Calu3 (cell line): ENCODE data around the gene GOLPH3L. TPM values are rescaled to one million over a fixed set of nuclear protein-coding genes. Genes with fewer than 3 reads are reported as not detected.

ENCODE experiments used
- BruUV-seq: library from RNA; stranded (reverse); fragments of 400-500 nt; replicated peaks from 2 replicates; lab custom pipeline; 2021; lab: Mats Ljungman, UMichigan
- CTCF ChIA-PET: fragments of 300-600 bp; sonication (Branson Sonifier 250); formaldehyde crosslinking; loops from one replicate; lab custom pipeline; 2022; ENCODE audit warnings: antibody characterized with exemption; lab: Charles Lee
- DNase-seq: peaks from one replicate; pipeline ENCODE4 v3.0.0; 2022
- H3K27ac Mint-ChIP-seq: one replicate; pipeline ENCODE4 v1.8.0; 2022; ENCODE audit warnings: mixed read lengths; ENCODE audit not compliant: unreplicated experiment
- H3K27me3 Mint-ChIP-seq: one replicate; pipeline ENCODE4 v1.8.0; 2022; ENCODE audit warnings: mixed read lengths; ENCODE audit not compliant: unreplicated experiment
- H3K36me3 Mint-ChIP-seq: one replicate; pipeline ENCODE4 v1.8.0; 2022; ENCODE audit warnings: mild to moderate bottlenecking, moderate library complexity, mixed read lengths; ENCODE audit not compliant: insufficient read depth, unreplicated experiment
- H3K4me1 Mint-ChIP-seq: one replicate; pipeline ENCODE4 v1.8.0; 2022; ENCODE audit warnings: mild to moderate bottlenecking, low read depth, mixed read lengths; ENCODE audit not compliant: unreplicated experiment
- H3K4me3 Mint-ChIP-seq: one replicate; pipeline ENCODE4 v1.8.0; 2022; ENCODE audit warnings: mild to moderate bottlenecking, low read depth, moderate library complexity, mixed read lengths; ENCODE audit not compliant: unreplicated experiment
- H3K9me3 Mint-ChIP-seq: one replicate; pipeline ENCODE4 v1.8.0; 2022; ENCODE audit warnings: low read depth, mixed read lengths; ENCODE audit not compliant: unreplicated experiment
- intact Hi-C: fragments of 100-400 bp; cut with micrococcal nuclease; formaldehyde crosslinking; loops from one replicate; pipeline ENCODE4 v1.10.0; 2022; ENCODE audit not compliant: unreplicated experiment
- total RNA-seq: library from RNA; stranded (reverse); gene quantifications from 2 replicates; pipeline ENCODE4 v1.2.3, GENCODE V29; 2022
- TF ChIP-seq, protein P1 (sequence below): fragments of 200-600 bp; IDR thresholded peaks from one replicate; pipeline ENCODE4 v1.8.0; 2022; ENCODE audit warnings: antibody characterized with exemption; ENCODE audit not compliant: unreplicated experiment

GOLPH3L gene
- total RNA-seq, 1 experiment from 2014 or later: 64.7 TPM

DNA sequence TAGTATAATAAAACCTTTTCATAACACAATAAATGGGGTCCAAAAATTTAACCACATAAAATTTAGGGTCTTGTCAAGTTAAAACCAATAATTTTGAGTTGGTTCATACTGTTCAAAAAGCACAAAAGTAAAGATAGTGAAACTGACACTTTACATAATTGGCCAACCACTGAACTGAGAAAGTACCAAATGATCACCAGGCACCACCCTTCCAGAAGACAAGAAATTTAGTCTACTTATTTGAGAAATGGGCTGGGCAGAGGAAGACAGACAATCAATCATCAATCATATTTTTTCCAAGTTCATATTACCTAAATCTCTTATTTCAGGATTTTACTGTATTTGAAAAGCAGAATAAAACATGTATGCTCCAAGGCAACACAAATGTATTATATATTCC lies 6.5 kb upstream of the GOLPH3L start:
- no peaks in the 10 kb centered on the region for H3K36me3 Mint-ChIP-seq
- DNase-seq: no peak
- TF ChIP-seq, protein P1, sequence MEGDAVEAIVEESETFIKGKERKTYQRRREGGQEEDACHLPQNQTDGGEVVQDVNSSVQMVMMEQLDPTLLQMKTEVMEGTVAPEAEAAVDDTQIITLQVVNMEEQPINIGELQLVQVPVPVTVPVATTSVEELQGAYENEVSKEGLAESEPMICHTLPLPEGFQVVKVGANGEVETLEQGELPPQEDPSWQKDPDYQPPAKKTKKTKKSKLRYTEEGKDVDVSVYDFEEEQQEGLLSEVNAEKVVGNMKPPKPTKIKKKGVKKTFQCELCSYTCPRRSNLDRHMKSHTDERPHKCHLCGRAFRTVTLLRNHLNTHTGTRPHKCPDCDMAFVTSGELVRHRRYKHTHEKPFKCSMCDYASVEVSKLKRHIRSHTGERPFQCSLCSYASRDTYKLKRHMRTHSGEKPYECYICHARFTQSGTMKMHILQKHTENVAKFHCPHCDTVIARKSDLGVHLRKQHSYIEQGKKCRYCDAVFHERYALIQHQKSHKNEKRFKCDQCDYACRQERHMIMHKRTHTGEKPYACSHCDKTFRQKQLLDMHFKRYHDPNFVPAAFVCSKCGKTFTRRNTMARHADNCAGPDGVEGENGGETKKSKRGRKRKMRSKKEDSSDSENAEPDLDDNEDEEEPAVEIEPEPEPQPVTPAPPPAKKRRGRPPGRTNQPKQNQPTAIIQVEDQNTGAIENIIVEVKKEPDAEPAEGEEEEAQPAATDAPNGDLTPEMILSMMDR: no peak
- H3K9me3 Mint-ChIP-seq: no peaks in the 10 kb centered on the region
- no peaks in the 10 kb centered on the region for H3K4me1 Mint-ChIP-seq
- no peak overlapping the region for H3K27ac Mint-ChIP-seq
- H3K4me3 Mint-ChIP-seq: no peak overlapping the region
- BruUV-seq: no TSS peak
- CTCF ChIA-PET: no interaction called here
- no peaks in the 10 kb centered on the region for H3K27me3 Mint-ChIP-seq
- intact Hi-C loops: no loop called here

DNA sequence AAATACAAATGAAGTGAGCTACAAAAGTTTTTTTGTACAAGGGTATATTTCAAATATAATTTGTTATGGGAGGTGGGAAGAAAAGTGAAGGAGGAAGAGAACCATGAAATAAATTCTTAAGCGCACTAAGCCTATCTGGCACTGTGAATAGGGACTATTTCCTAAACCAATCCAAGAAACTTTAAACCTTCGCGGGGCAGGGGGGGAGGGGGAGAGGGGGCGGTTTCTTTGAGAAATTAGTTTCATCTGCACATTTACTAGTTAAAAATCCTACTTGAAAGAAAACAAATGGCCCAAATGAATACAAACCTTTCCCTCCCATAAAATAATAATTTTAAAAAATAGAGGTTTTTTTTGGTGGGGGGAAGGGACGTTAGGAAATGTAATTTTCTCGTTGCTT lies 364 bp downstream of the GOLPH3L start:
- H3K4me1 Mint-ChIP-seq: peaks cover 12% of the 10 kb centered on the region
- H3K27me3 Mint-ChIP-seq: no peaks in the 10 kb centered on the region
- peak overlapping the region; percentile 63 for H3K27ac Mint-ChIP-seq
- intact Hi-C loops: loop anchor here (2.0 to 10.0 kb wide), 3 partner anchors 28 to 132 kb away; partner anchors contain the start of gene ENSA
- CTCF ChIA-PET: interaction anchor here (0.7 to 2.2 kb wide), 11 partner anchors 10 to 164 kb away, joined by 3 to 19 read pairs (median 4); partner anchors contain the start of genes ENSA and MCL1
- no peak for DNase-seq
- BruUV-seq: no TSS peak
- H3K36me3 Mint-ChIP-seq: peaks cover 52% of the 10 kb centered on the region
- TF ChIP-seq, protein P1: no peak
- H3K4me3 Mint-ChIP-seq: peak overlapping the region; percentile 74
- H3K9me3 Mint-ChIP-seq: no peaks in the 10 kb centered on the region

DNA sequence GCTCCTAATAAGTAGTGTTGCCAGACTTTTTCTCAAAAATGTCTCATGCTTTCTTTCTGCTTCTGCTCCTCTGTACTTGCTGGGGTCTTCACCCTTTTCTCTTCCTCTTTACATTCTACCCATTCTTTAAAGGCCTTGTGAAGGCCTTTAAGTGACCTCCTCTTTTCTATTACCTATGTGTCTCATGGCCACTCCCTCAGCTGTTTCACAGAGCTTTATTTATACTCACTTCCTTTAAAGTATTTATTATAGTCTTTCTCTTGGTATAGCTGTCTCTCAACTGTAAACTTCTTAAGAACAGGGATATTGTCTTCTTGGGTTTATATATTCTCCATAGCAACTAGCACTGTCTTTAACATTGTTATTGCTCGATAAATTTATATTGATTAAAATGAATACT lies 792 bp downstream of the GOLPH3L start:
- Mint-ChIP-seq H3K27ac (peak overlapping the region; percentile 63), H3K27me3 (no peaks in the 10 kb centered on the region), H3K4me1 (peaks cover 12% of the 10 kb centered on the region), H3K4me3 (peak overlapping the region; percentile 74), H3K9me3 (no peaks in the 10 kb centered on the region), H3K36me3 (peaks cover 56% of the 10 kb centered on the region)
- DNase-seq: no peak
- TF ChIP-seq, protein P1: no peak
- CTCF ChIA-PET: interaction anchor here (0.6 to 2.2 kb wide), 6 partner anchors 9 to 165 kb away, joined by 3 to 19 read pairs (median 4); partner anchors contain the start of gene ENSA
- intact Hi-C loops: loop anchor here (2.0 to 10.0 kb wide), 3 partner anchors 27 to 131 kb away; partner anchors contain the start of gene ENSA
- BruUV-seq: TSS peak; percentile 54

DNA sequence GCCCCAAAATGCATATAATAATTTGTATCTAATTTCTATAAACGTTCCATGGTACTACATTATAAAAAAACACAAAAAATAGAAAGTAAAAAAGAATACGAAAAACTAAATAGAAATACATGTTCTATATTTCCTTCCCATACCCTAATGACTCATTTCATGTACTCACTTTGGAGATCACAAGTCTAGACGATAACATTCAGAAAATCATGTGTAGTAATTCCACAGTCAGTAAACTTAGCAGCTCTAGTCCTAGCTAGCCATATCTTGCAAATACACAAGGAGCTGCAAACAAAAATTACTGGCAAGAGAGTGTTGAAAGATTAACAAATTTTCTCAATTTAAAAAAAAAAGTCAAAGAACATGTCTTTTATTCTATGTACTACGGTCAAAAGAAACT lies 1.4 kb downstream of the GOLPH3L start:
- TF ChIP-seq, protein P1: no peak
- Mint-ChIP-seq H3K27ac (no peak overlapping the region), H3K27me3 (no peaks in the 10 kb centered on the region), H3K4me1 (peaks cover 12% of the 10 kb centered on the region), H3K9me3 (no peaks in the 10 kb centered on the region), H3K36me3 (peaks cover 60% of the 10 kb centered on the region), H3K4me3 (peak overlapping the region; percentile 74)
- no peak for DNase-seq
- CTCF ChIA-PET: interaction anchor here (0.6 to 2.2 kb wide), 5 partner anchors 9 to 164 kb away, joined by 3 to 12 read pairs (median 4); partner anchors contain the start of gene ENSA
- intact Hi-C loops: loop anchor here (10.0 kb wide), 2 partner anchors 71 to 131 kb away; partner anchors contain the start of gene ENSA
- BruUV-seq: no TSS peak
